CD1c-positive myeloid dendritic cell (primary cell): Measurements from ENCODE around the gene DRAM1.
"Not testable (repeated sequence)": the region's sequence is repeated elsewhere in the genome, so short reads cannot be mapped to it uniquely, and the experiment has no call there.

Experiments
- DNase-seq: peaks from one replicate; pipeline ENCODE4 v3.0.0-alpha.2; 2016; ENCODE audit errors: extremely low spot score

Gene DRAM1

GRCh38 chr12:101906226-101906625, 28.8 kb downstream of the DRAM1 start:
- DNase-seq, result no peak

DNA sequence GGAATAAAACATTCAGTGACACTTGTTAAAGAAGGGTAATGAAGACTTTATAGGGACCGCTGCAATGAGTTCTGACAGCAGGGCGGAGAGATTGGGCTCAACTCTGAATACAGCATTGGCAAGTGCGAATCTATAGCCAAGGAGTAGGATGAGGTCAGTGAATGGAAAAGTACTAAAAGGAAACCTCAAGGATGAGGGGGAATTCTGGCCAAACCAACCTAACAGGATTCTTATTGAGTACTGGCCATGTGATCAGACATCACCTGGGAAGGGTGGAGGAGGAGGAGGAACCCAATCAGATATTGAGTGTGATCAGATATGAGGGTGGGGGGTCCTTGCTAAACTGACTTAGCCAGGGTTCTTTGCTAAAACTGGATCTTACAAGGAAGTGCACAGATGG, 31.0 kb downstream of the DRAM1 start:
- DNase-seq, result no peak

DNA sequence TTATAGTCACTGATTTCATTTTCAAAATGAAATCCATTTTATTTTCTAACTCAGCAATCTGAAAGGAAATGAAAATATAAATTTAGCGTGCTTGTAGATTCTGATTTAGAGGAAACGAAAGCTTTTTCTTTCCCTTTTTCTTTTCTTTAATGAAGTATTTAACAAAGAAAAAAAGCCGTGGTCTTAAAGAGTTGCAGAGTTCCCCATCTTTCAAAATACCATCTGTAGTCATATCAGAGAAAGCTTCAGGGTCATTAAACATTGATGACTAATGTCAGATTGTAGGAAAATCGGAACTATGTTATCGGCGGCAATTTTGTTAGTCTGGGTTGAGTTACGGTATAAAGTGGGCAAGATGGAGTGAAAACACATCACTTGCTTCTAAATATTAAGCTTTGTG, 32.3 kb downstream of the DRAM1 start:
- peak; percentile 65 for DNase-seq

- no peak for DNase-seq
Measured at GRCh38 chr12:101915841-101916240, 38.5 kb downstream of the DRAM1 start.

- not testable (repeated sequence) for DNase-seq
Measured at GRCh38 chr12:101918805-101919204, 41.4 kb downstream of the DRAM1 start.

GRCh38 chr12:101919447-101919846, 42.1 kb downstream of the DRAM1 start:
- no peak for DNase-seq

GRCh38 chr12:101920906-101921305, 43.5 kb downstream of the DRAM1 start:
- no peak for DNase-seq

DNA sequence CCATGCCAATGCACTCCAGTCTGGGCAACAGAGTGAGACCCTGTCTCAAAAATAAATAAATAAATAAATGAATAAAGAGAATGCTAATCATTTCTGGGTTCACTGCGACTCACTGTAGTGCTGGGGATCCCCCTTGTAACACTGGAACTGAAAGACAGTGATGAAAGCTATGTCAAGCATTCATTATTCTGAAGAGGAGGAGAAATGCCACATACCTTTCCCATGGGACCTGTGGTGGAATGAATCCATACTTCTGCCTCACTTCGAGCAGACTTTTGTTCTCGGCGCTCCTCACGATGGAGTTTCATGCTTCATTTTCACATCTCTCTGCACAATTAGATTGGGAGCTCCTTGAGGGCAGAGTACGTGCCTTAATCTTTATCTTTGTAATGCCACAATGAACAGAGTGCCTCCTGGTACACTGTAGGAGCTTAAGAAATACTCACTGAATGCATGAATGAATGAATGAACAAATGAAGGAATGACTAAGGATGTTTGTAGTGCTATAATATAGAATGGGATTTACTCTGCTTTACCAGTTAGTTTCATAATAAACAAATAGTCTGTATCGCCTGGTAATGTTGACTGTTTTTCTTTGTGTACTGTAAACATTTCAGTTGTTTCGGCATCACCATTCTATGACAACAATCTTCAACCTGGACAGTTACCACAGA, 45.8 kb downstream of the DRAM1 start:
- DNase-seq, result no peak

DNA sequence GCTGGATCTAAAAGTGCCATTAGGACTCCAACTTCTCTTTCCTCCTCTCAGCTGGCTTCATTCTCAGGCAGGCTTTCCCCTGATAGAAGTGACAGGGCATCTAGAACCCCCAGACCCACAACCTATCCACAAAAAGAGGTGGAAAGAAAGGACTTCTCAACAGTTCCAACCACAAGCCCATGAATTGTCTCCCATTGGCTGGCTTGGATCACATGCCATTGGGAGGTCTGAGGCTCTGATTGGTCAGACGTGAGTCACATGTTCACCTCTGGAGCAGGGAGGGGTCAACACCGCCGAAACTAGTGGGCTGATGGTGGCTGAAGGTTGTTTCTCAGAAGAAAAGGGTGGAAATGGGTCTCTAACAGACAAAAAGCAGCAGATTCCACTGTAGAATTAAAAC, 47.2 kb downstream of the DRAM1 start:
- DNase-seq, result no peak

DNA sequence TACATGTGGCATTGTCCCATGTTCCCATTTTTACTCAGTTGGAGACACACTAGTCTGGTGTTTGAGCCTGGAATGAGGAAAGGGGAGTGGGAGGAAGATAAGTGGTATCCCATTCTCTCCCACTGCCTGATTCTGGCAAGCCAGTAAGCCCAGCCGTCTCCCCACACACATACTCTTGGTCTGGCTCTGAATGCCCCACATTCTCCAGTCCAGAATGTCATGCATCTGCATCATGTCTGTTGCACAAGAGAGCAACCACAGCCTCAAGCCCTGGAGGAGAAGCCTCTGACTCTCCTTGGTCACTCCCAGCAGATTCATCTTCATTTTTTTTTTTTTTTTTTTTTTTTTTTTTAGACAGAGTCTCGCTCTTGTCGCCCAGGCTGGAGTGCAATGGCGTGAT, 48.0 kb downstream of the DRAM1 start:
- peak; percentile 80 for DNase-seq

GRCh38 chr12:101925935-101926334, 48.6 kb downstream of the DRAM1 start:
- DNase-seq, result peak; percentile 79

DNA sequence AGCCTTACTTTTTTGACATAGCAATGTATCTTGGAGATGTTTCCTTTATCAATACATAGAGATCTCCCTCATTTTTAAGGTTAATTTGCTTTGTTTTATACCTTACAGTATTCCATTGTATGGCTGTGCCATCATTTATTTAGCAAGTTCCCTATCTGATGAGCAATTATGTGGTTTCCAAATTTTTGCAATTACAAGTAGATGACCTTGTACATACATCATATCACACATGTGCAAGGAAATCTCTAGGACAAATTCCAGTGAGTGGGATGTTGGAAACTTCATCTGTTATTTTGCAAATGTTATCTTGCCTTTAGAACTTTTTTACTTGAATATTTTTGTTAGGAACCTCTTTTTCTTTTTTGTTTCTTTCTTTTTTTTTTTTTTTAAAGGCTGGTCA, 49.7 kb downstream of the DRAM1 start:
- DNase-seq, result peak; percentile 54

- peak; percentile 51 for DNase-seq
Measured at GRCh38 chr12:101927999-101928398, 50.6 kb downstream of the DRAM1 start.

DNA sequence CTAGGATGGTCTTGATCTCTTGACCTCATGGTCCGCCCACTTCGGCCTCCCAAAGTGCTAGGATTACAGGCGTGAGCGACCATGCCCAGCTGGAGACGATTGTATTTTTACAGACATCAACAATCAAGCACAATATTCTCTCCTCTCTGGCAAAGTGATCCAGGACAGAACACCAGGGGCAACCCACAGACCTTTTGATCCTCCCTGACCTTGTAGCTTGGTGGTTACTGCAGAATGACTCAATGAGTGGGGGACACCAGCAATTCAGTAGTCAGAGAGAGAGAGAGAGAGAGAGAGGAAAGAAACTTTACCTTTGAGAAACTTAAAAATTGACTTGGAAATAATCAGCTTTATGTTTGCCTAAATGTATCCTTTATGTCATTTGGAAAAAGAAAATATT, 51.2 kb downstream of the DRAM1 start:
- no peak for DNase-seq

DNA sequence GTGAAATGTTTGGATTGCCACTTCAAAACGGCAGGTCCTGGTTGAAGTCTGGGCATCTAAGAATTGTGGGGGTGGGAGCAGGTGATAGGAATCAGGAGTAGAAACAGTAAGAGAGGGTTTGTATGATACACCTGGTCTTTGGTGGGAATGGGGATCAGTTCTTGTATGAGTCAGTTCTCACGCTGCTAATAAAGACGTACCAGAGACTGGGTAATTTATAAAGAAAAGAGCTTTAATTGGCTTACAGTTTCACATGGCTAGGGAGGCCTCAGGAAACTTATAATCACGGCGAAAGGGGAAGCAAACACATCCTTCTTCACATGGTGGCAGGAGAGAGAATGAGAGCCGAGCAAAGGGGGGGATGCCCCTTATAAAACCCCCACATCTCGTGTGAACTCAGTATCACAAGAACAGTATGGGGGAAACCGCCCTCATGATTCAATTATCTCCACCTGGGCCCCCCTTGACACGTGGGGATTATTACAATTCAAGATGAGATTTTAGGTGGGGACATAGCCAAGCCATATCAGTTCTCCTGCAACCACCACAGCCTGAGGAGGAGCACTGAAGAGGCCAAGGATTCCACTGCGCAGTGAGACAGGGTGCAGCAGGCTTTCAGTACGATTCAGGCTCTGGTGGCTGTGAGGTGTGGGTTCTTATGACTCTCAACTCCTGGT, 52.1 kb downstream of the DRAM1 start:
- no peak for DNase-seq

DNA sequence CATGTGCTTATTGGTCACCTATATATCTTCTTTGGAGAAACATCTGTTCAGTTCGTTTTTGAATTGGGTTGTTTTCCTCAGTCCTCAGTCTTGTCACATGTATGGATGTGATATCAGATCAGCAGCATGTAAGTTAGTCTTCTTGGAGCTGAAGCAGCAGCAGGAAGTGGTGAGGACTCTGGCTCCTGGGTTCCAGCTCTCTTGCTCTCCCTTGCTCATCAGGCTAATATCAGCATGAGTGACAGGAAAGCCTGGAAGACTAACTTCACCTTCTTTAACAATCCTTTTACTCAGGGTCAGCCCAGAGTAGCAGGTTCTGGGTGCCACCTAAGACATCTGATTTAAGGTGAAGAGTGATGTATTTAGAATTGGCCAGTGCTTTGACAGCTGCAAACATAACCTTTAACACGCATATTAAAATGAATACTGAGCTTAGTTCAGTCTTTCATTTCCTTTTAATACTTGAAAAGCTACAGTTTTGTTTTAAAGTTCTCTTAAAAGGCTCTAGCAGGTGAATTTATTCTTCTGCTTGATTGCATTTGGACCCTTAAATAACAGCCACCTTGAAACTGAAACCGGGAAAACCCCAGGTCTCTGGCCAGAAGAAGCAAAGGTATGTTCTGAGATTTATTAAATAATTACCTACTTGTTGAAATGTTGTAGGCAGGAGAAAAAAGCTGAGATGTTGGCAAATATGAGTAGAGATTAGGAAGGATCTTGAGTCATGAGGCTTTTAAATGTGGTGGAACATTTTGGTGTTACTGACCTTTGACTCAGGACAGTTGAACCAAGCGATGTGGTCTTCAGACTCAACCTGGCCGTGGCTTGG, 54.3 kb downstream of the DRAM1 start:
- no peak for DNase-seq

DNA sequence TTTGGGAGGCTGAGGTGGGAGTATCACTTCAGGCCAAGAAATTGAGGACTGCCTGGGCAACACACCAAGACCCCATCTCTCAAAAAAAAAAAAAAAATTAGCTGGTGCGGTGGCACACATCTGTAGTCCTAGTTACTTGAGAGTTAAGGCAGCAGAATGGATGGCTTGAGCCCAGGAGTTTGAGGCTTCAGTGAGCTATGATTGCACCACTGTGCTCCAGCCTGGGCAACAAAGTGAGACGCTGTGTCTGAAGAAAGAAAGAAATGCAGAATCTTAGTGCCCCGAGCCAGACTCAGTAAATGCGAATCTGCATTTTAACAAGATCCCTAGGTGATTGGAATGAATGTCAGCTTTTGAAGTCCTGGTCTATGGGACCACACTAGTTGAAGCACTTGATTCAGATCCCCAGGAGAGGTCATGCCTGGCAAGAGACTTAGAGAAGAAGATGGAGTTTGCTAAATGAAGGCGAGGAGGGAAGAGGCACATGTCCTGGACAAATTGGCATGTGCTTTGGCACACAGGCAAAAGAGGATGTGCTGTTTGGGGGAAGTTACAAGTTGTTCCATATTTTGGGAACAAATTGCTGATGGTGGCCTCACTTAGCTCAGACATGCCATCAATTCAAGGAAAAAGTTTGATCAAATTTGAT, 56.6 kb downstream of the DRAM1 start:
- peak; percentile 20 for DNase-seq

DNA sequence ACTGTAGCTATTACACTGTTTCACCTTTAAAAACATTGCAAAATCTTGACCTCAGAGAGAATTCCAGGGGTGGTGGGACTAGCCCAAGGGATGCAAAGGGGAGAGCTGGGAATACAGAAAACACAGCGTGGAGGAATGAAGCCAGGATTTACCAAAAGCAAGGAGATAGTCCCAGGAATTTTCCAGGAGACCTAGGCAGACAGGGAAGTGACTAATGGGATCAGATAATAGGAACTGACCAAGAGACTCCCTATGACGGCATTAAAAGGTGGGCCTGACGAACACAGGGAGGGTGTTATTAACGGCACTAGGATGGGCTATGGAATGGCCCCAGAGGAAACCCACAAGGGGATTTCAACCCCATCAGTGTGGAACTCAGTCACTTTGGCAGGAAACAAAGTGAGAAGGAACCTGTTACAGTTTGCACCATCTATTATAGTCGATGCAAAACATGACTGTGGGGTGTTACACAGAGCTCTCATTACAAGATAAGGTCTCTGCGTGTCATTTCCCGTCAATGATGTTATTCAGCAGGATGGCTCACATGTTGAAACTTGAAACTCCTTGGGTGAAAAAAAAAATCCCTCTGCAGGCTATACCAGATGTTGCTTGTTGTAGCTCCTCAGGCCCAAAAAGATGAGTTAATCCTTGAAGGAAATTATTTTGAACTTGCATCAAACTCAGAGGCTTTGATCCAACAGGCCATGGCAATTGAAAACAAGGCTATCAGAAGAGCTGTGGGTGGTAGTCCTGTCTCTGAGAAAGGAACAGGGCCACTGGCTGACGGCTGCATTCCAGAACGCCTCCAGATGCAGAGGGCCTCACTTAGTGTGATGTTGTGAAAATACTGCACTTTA, 58.7 kb downstream of the DRAM1 start:
- DNase-seq, result no peak

- DNase-seq, result no peak
Measured at GRCh38 chr12:101939306-101939705, 61.9 kb downstream of the DRAM1 start.

GRCh38 chr12:101939856-101940265, 62.5 kb downstream of the DRAM1 start:
- DNase-seq, result peak; percentile 74

- no peak for DNase-seq
Measured at GRCh38 chr12:101940400-101940950, 63.1 kb downstream of the DRAM1 start.
